Endothelial cell of umbilical vein (primary cell): ENCODE results near the gene SLC37A1. TPM values are rescaled to one million over a fixed set of nuclear protein-coding genes. Genes with fewer than 3 reads are reported as not detected.

Experiments used
- BruUV-seq: library from RNA; stranded (reverse); fragments of 400-500 nt; replicated peaks from 2 replicates; lab custom pipeline; 2021; lab: Mats Ljungman, UMichigan
- CTCF ChIA-PET: fragments of 300-600, 350-600 bp; sonication (Branson Sonifier 250); formaldehyde crosslinking; loops from one replicate; lab custom pipeline; 2021; ENCODE audit warnings: antibody characterized with exemption, inconsistent platforms; lab: Charles Lee
- POLR2A ChIA-PET: fragments of 300-600, 350-600 bp; sonication (Branson Sonifier 250); formaldehyde crosslinking; loops from one replicate; lab custom pipeline; 2021; ENCODE audit warnings: antibody characterized with exemption, inconsistent platforms; lab: Charles Lee
- DNase-seq: peaks from one replicate; pipeline ENCODE4 v3.0.0-alpha.2; 2011; ENCODE audit warnings: low read depth, low spot score
- FAIRE-seq: peaks from 2 replicates; lab custom pipeline; 2011; peaks lifted over from hg19 to GRCh38; lab: Jason Lieb, UNC
- H2AFZ ChIP-seq: 2 replicates; pipeline ENCODE4 v1.6.0; 2012; ENCODE audit warnings: low read depth, low read length, control low read depth, inconsistent platforms
- H3K27ac ChIP-seq: 2 replicates; pipeline ENCODE4 v1.5.1; 2011; ENCODE audit warnings: low read depth, mild to moderate bottlenecking, control low read depth, low read length, moderate library complexity; ENCODE audit not compliant: insufficient read depth
- H3K27me3 ChIP-seq, 2 experiments: 2 replicates each; pipeline versions ENCODE4 v1.6.0 to v1.6.1; 2011; ENCODE audit warnings: low read length in 2 of 2, mixed read lengths in 1 of 2; ENCODE audit not compliant: control insufficient read depth in 2 of 2, insufficient read depth in 2 of 2
- H3K36me3 ChIP-seq, 2 experiments: 2 replicates in 1 of 2; 3 replicates in 1 of 2; pipeline ENCODE4 v1.5.1; 2011; ENCODE audit warnings: low read length in 2 of 2, mild to moderate bottlenecking in 1 of 2, moderate library complexity in 1 of 2; ENCODE audit not compliant: control insufficient read depth in 2 of 2, insufficient read depth in 2 of 2; ENCODE audit errors: extremely low read depth in 1 of 2
- H3K4me1 ChIP-seq: 3 replicates; pipeline ENCODE4 v1.5.1; 2011; ENCODE audit warnings: mild to moderate bottlenecking, low read length; ENCODE audit not compliant: control insufficient read depth, insufficient read depth; ENCODE audit errors: extremely low read depth
- H3K4me2 ChIP-seq: 2 replicates; pipeline ENCODE4 v1.6.1; 2011; ENCODE audit warnings: low read length, control low read depth, mixed read lengths; ENCODE audit not compliant: insufficient read depth
- H3K4me3 ChIP-seq, 3 experiments: fragments of 200-600 bp in 1 of 3; sonication (generic), shearing (Covaris generic) in 1 of 3; replicated peaks in 1 of 3; 2 replicates each; pipeline ENCODE4 v1.5.1; 2011 to 2016; ENCODE audit warnings: control low read depth in 3 of 3, low read length in 3 of 3, mild to moderate bottlenecking in 2 of 3, inconsistent platforms in 1 of 3, low read depth in 1 of 3, moderate library complexity in 1 of 3; ENCODE audit not compliant: insufficient read depth in 1 of 3
- H3K79me2 ChIP-seq: 2 replicates; pipeline ENCODE4 v1.6.0; 2012; ENCODE audit warnings: low read length, inconsistent platforms; ENCODE audit not compliant: control insufficient read depth, insufficient read depth
- H3K9ac ChIP-seq: replicated peaks from 2 replicates; pipeline ENCODE3; 2011; ENCODE audit warnings: low read length, control low read depth; ENCODE audit not compliant: insufficient read depth; ENCODE audit errors: extremely low read depth
- H3K9me1 ChIP-seq: replicated peaks from 3 replicates; pipeline ENCODE4 v1.6.0; 2011; ENCODE audit warnings: mild to moderate bottlenecking, low read length; ENCODE audit not compliant: control insufficient read depth, insufficient read depth; ENCODE audit errors: extremely low read depth
- H3K9me3 ChIP-seq: replicated peaks from 2 replicates; pipeline ENCODE4 v1.5.1; 2012; ENCODE audit warnings: low read length, inconsistent platforms; ENCODE audit not compliant: control insufficient read depth, insufficient read depth
- H4K20me1 ChIP-seq: replicated peaks from 2 replicates; pipeline ENCODE3; 2011; ENCODE audit warnings: mild to moderate bottlenecking, low read length; ENCODE audit not compliant: control insufficient read depth, insufficient read depth; ENCODE audit errors: extremely low read depth
- CTCF ChIP-seq, 2 donors: IDR thresholded peaks; 1 replicate in 1 of 2; 2 replicates in 1 of 2; pipeline ENCODE4 v1.5.1; 2011; ENCODE audit warnings: low read length in 2 of 2, mild to moderate bottlenecking in 2 of 2, moderate library complexity in 2 of 2, control low read depth in 1 of 2, inconsistent platforms in 1 of 2, low read depth in 1 of 2; ENCODE audit not compliant: insufficient read depth in 1 of 2; ENCODE audit errors: extremely low read depth in 1 of 2
- EZH2 ChIP-seq: IDR thresholded peaks from 2 replicates; pipeline ENCODE4 v1.6.1; 2012; ENCODE audit warnings: borderline replicate concordance, low read depth, mild to moderate bottlenecking, moderate library complexity, low read length, inconsistent platforms; ENCODE audit not compliant: severe bottlenecking
- FOS ChIP-seq: IDR thresholded peaks from 2 replicates; pipeline ENCODE4 v1.6.1; 2011; ENCODE audit warnings: mild to moderate bottlenecking, low read length, moderate library complexity, borderline replicate concordance; ENCODE audit not compliant: insufficient read depth
- GATA2 ChIP-seq: IDR thresholded peaks from 2 replicates; pipeline ENCODE4 v1.7.0; 2011; ENCODE audit warnings: low read depth, mild to moderate bottlenecking, moderate library complexity, mixed read lengths, low read length; ENCODE audit not compliant: insufficient read length, insufficient read depth
- JUN ChIP-seq: IDR thresholded peaks from 2 replicates; pipeline ENCODE4 v1.6.1; 2011; ENCODE audit warnings: borderline replicate concordance, low read depth; ENCODE audit not compliant: insufficient read length, insufficient read depth
- MAX ChIP-seq: IDR thresholded peaks from 2 replicates; pipeline ENCODE4 v1.6.1; 2011; ENCODE audit not compliant: insufficient read depth, insufficient read length
- MYC ChIP-seq: IDR thresholded peaks from one replicate; pipeline ENCODE4 v1.6.1; 2011; ENCODE audit warnings: mild to moderate bottlenecking, low read depth, low read length
- POLR2A ChIP-seq: IDR thresholded peaks from 2 replicates; pipeline ENCODE4 v1.6.1; 2012; ENCODE audit warnings: low read depth, mild to moderate bottlenecking, control low read depth, low read length
- POLR2AphosphoS5 ChIP-seq: IDR thresholded peaks from 2 replicates; pipeline ENCODE4 v1.6.1; 2012; ENCODE audit warnings: low read depth, mild to moderate bottlenecking, control low read depth, low read length, moderate library complexity; ENCODE audit not compliant: insufficient read depth
- dilution Hi-C: fragments of 300-500 bp; cut with MboI; formaldehyde crosslinking; loops from one replicate; pipeline ENCODE4 v1.15.0; 2019; ENCODE audit warnings: low sequenced_read_pairs; ENCODE audit not compliant: extremely low pct_ligation_motif_present
- intact Hi-C: fragments of 100-400 bp; cut with micrococcal nuclease; formaldehyde crosslinking; loops from one replicate; pipeline ENCODE4 v1.10.0; 2022
- polyA plus RNA-seq, 4 experiments: library from polyadenylated mRNA; depleted of rRNA in 3 of 4; stranded (reverse) in 3 of 4; unstranded in 1 of 4; fragments of >200 nt; gene quantifications; 2 replicates each; pipeline versions ENCODE4 v1.2.1 to v1.2.3, GENCODE V29; 2011 to 2012; ENCODE audit warnings: missing spikeins in 1 of 4
- total RNA-seq: library from RNA; stranded (reverse); gene quantifications from 2 replicates; pipeline ENCODE4 v1.2.3, GENCODE V29; 2021

Gene SLC37A1
- total and polyA plus RNA-seq, 2 donors (not counting 3 experiments of a cell fraction or from before 2014, with no cell fraction given): 4.7 to 7.6 TPM

- H3K9me3 ChIP-seq: no peaks in the 10 kb centered on the region
- CTCF ChIA-PET: interaction anchor here (0.8 kb wide), 1 partner anchor 22 kb away, joined by 3 read pairs; no protein-coding TSS in a partner anchor
- FAIRE-seq (no peak), DNase-seq (no peak)
- TF ChIP-seq MYC: no peak
- no peak for TF ChIP-seq POLR2A
- no peak for TF ChIP-seq JUN
- no peak for TF ChIP-seq MAX
- TF ChIP-seq EZH2: no peak
- no peak for TF ChIP-seq CTCF (IDR thresholded peaks at IDR 0.05; ENCODE audit: extremely low read depth in 1 of 2, insufficient read depth in 1 of 2, low read depth in 1 of 2, low read length in 2 of 2)
- no peak for TF ChIP-seq POLR2AphosphoS5
- TF ChIP-seq FOS: no peak
- TF ChIP-seq GATA2: no peak
- H3K4me1 ChIP-seq: peaks cover 12% of the 10 kb centered on the region
- no peak overlapping the region for H3K9ac ChIP-seq
- dilution Hi-C loops: no loop called here
- H3K27ac ChIP-seq: no peak overlapping the region
- no peaks in the 10 kb centered on the region for H3K36me3 ChIP-seq
- peaks cover 2 to 7% of the 10 kb centered on the region in 2 experiments for H3K27me3 ChIP-seq
- H3K9me1 ChIP-seq: no peaks in the 10 kb centered on the region
- intact Hi-C loops: loop anchor here (1.0 kb wide), 1 partner anchor 45 kb away; no protein-coding TSS in a partner anchor
- H3K4me2 ChIP-seq: peak overlapping the region; percentile 3
- H2AFZ ChIP-seq: peak overlapping the region; percentile 64
- POLR2A ChIA-PET: no interaction called here
- no peaks in the 10 kb centered on the region for H3K79me2 ChIP-seq
- BruUV-seq: no TSS peak
- H3K4me3 ChIP-seq: no peak overlapping the region
- H4K20me1 ChIP-seq: no peaks in the 10 kb centered on the region
Observed at GRCh38 chr21:42473498-42474042, 40.1 kb upstream of the SLC37A1 start.
